ENCODE measurements around the gene CMIP.

GRCh38 chr16:81535679-81536360 is 91.2 kb downstream of the CMIP start:
- TF ChIP-seq CTCF (IDR thresholded peaks at IDR 0.05), result no peak
- no peak for TF ChIP-seq FOXJ3 (CRISPR knock-in tag; IDR thresholded peaks at IDR 0.05; ENCODE audit: borderline replicate concordance)
- TF ChIP-seq TEAD4 (CRISPR knock-in tag; IDR thresholded peaks at IDR 0.05), result no peak
- no peak for TF ChIP-seq NR1H2 (CRISPR knock-in tag; IDR thresholded peaks at IDR 0.05)
- no peak for TF ChIP-seq SMAD4 (CRISPR knock-in tag; IDR thresholded peaks at IDR 0.05)
- no peak for TF ChIP-seq MAX (CRISPR knock-in tag; IDR thresholded peaks at IDR 0.05)
- TF ChIP-seq PREB (CRISPR knock-in tag; IDR thresholded peaks at IDR 0.05; ENCODE audit: borderline replicate concordance), result no peak
- no peak for TF ChIP-seq STAT6 (CRISPR knock-in tag; conservative IDR thresholded peaks at IDR 0.05; ENCODE audit: low read depth)
- no peak for TF ChIP-seq IRF2 (CRISPR knock-in tag; IDR thresholded peaks at IDR 0.05; ENCODE audit: borderline replicate concordance, low read depth)
- no peak for TF ChIP-seq ATF6 (CRISPR knock-in tag; IDR thresholded peaks at IDR 0.05)
- TF ChIP-seq SP1 (CRISPR knock-in tag; conservative IDR thresholded peaks at IDR 0.05), result no peak

Measured in WTC11 (cell line).